GM12865 (cell line): ENCODE data around the gene RBP3.
A peak's percentile ranks its signal among the peaks of the same experiment; 100 is the strongest.

Source experiments
- DNase-seq: peaks from one replicate; pipeline ENCODE4 v3.0.0; 2010; ENCODE audit warnings: low read depth
- H3K4me3 ChIP-seq: 2 replicates; pipeline ENCODE4 v1.5.1; 2011; ENCODE audit warnings: mild to moderate bottlenecking, low read depth, low read length, control low read depth
- CTCF ChIP-seq: IDR thresholded peaks from 2 replicates; pipeline ENCODE4 v1.5.1; 2011; ENCODE audit warnings: low read length, control low read depth, low read depth, inconsistent platforms; ENCODE audit not compliant: insufficient read depth; ENCODE audit errors: missing control alignments

Gene RBP3

GRCh38 chr10:47310090-47310505 lies 38.1 kb upstream of the RBP3 start:
- no peak for DNase-seq
- TF ChIP-seq CTCF: no peak
- no peak overlapping the region for H3K4me3 ChIP-seq

- no peak for DNase-seq
Observed at GRCh38 chr10:47311193-47311931, 36.8 kb upstream of the RBP3 start.

GRCh38 chr10:47311932-47312662 lies 36.1 kb upstream of the RBP3 start:
- DNase-seq: peak; percentile 71
- H3K4me3 ChIP-seq: no peak overlapping the region
- peak; percentile 94 for TF ChIP-seq CTCF

More at GRCh38 chr10:47311193-47311931, 36.8 kb upstream of the RBP3 start:
- H3K4me3 ChIP-seq: no peak overlapping the region
- no peak for TF ChIP-seq CTCF

GRCh38 chr10:47312663-47312995 lies 35.5 kb upstream of the RBP3 start:
- DNase-seq: no peak
- TF ChIP-seq CTCF: no peak

GRCh38 chr10:47314416-47314970 lies 33.7 kb upstream of the RBP3 start:
- no peak for TF ChIP-seq CTCF
- no peak overlapping the region for H3K4me3 ChIP-seq
- DNase-seq: no peak

More at GRCh38 chr10:47312663-47312995, 35.5 kb upstream of the RBP3 start:
- no peak overlapping the region for H3K4me3 ChIP-seq

GRCh38 chr10:47315421-47315820 lies 32.7 kb upstream of the RBP3 start:
- TF ChIP-seq CTCF: no peak
- DNase-seq: no peak
- H3K4me3 ChIP-seq: no peak overlapping the region
